Amniotic stem cell (primary cell): Measurements from ENCODE around the gene DNAJB14.

Experiments
- DNase-seq: peaks from one replicate; lab custom pipeline; 2025; lab: John Stamatoyannopoulos, UW

DNAJB14 gene

DNA sequence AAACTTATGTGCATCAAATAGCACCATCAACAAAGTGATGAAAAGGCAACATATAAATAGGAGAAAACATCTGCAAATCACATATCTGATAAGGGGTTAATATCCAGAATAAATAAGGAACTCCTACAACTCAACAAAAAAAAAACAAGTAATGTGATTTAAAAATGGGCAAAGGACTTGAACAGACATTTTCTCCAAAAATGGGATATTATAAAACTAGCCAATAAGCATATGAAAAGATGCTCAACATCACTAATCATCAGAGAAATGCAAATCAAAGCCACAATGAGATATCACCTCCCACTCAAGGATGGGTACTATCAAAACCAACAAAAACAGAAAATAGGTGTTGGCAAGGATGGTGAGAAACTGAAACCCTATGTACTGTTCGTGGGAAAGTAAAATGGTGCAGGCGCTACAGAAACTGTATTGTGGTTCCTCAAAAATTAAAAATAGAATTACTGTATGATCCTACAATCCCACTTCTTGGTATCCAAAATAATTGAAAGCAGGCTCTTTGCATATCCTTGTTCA is 2.4 kb downstream of the DNAJB14 start:
- DNase-seq, result no peak

DNA sequence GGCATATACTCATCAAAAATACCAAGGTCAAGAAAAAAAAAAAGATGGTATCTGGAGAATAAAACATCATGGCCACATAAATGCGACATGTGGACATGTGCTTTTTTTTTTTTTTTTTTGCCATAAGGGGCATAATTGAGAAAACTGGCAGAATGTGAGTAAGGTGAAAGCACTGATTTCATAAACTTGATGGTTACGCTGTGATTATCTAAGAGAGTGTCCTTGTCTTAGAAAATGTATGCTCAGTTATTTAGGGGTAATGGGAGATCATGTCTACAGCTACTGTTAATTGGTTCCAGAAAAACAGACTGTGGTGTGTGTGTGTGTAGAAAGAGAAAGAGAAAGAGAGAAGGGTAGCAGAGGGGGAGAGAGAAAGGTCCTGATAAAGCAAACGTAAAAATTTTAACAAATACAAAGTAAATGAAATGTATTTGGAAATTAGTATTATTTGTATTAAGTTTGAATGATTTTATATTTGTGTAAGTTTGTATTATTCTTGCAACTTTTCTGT is 8.1 kb downstream of the DNAJB14 start:
- DNase-seq, result no peak

DNA sequence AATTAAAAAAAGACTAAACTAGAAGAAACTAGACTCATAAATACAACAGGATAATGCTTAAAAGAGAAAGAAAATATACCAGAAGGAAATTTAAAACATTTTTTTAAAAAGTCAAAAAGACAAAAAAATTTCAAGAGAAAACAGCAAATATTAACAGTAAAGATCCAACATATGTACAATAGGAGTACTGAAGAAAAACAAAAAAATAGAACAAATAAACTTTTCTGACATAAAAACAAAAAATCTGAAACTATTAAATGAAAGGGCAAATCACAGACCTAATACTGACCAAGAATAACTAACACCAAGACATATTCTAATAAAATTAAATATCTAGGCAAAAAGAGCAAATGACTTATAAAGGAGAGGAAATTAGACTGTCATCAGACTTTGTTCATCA is 11.5 kb downstream of the DNAJB14 start:
- no peak for DNase-seq

- no peak for DNase-seq
These were observed 18.9 kb downstream of the DNAJB14 start for GRCh38 chr4:99927566-99927965.

DNA sequence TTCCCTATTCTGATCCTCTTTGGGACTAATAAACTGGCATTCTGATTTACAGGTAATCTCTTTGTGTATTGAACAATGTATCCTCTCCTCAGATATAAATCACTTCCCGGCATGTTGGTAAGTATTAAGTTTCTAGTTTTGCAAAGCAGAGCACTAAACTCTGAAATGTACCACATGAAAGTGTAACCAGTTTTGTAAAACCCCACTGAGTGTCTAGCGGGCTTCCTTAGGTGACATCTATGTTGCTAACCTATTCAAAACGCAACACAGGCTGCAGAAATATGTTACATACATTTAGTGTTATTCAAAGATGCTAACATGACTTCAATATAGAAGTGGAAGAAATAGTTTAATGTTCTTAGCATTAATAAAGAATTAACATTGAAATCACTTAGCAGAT is 25.2 kb downstream of the DNAJB14 start:
- DNase-seq, result no peak

DNA sequence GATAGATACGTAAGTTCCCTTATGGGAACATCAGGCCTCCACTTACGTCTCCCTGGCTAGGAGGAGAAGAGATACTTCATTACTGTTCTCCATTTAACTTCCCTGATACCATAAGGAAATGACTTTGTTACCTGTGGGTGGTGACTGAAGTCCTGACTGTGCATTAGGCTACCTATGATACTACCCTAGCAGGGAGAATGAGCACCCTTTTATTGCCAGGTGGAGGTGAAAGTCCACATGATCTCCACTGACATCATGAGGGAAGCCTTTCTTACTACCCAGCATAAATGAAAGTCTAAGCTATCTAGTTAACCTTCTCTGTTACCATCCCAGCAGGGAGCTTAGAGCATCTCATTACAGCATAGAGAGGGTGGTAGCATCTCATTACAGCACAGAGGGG is 27.8 kb downstream of the DNAJB14 start:
- DNase-seq, result no peak

GRCh38 chr4:99917575-99917974 is 28.8 kb downstream of the DNAJB14 start:
- no peak for DNase-seq

- no peak for DNase-seq
These were observed 31.0 kb downstream of the DNAJB14 start for GRCh38 chr4:99915449-99915848.

GRCh38 chr4:99894998-99895397 is 51.4 kb downstream of the DNAJB14 start:
- no peak for DNase-seq

GRCh38 chr4:99894161-99894997 is 52.0 kb downstream of the DNAJB14 start, which contains the start of gene LAMTOR3:
TSS of gene LAMTOR3 (minus strand) at chr4:99894427. CDS start at chr4:99893963, 464 bp downstream.
- peak; percentile 64 for DNase-seq

DNA sequence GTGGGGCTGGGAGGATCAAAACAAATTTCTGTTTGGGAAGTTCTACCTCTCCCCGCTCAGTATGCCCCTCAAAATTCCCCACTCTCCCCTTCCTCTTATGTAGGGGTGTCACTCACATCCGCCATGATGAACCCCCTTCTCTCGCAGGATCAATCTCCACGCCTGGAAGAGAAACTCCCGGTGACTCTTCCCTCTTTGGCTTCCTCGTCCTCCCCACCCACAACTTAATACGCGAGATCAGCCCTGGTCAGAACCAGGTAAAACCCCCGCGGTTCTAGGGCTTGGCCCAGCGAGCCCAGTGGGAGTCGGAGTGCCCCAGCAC is 52.6 kb downstream of the DNAJB14 start:
- no peak for DNase-seq

GRCh38 chr4:99893029-99893428 is 53.4 kb downstream of the DNAJB14 start:
- DNase-seq, result no peak

- DNase-seq, result no peak
These were observed 55.1 kb downstream of the DNAJB14 start for GRCh38 chr4:99891351-99891750.

- DNase-seq, result no peak
These were observed 58.6 kb downstream of the DNAJB14 start for GRCh38 chr4:99887837-99888236.

DNA sequence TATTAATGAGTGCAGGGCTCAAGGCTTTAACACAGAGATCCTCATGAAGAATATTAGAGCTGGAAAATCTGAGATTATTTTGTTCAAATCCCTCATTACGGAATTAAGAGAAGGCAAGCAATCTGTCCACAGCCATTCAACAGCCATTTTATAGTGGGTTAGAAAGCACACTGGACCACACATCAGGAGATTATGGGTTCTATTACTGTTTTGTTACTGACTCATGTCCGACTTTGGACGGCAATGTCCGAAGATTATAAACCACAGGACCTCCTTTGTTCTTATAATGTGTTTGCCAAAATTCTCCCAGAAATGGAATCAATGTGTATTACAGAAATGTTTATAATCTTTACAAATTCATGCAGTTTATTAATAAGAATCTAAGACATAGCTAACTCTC is 60.3 kb downstream of the DNAJB14 start:
- DNase-seq, result no peak

GRCh38 chr4:99885687-99886086 is 60.7 kb downstream of the DNAJB14 start:
- DNase-seq, result no peak

DNA sequence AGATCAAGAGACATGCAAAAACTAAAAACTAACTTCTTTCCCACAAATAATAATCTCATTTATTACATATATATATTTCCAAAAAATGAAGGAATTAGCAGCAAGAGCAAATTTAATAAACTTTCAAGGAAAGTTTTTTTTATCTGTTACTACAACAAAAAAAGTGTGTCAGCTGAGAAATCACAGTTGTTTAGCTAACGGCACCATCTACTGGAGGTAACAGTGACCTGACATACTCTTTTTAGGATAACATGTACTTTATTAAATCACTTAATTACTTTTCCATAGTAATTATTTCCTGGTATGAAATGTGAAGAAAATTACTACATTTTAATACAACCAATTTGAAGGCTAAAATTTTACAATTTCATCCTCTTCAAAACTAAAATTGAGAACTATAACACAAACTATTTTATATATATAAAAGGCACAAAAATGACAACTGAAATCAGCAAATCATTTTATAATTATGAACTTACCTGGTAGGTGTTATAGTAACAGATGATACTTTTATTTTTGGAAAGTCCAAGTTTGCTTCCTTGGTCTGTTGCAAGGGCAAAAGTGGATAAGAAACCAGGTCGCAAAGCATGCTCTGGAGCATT is 61.3 kb downstream of the DNAJB14 start:
- no peak for DNase-seq

- DNase-seq, result no peak
These were observed 67.0 kb downstream of the DNAJB14 start for GRCh38 chr4:99879458-99879857.

- DNase-seq, result no peak
These were observed 67.8 kb downstream of the DNAJB14 start for GRCh38 chr4:99878604-99879003.

GRCh38 chr4:99876946-99877345 is 69.5 kb downstream of the DNAJB14 start:
- no peak for DNase-seq

DNA sequence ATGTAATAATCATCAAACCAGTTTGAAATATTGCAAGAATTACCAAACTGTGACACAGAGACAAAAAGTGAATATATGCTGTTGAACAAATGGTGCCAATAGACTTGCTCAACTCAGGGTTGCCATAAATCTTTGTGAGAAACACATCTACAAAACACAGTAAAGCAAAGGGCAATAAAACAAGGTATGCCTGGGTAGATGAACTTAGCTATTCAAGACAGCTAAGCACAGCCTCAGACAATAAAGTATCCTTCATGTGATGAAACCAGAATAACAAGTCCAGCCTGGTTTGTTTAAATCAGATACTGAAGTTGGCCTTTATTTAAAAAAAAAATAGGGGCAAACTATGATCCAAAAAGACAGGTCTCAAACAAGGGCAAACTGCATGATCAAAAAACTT is 71.3 kb downstream of the DNAJB14 start:
- no peak for DNase-seq

DNA sequence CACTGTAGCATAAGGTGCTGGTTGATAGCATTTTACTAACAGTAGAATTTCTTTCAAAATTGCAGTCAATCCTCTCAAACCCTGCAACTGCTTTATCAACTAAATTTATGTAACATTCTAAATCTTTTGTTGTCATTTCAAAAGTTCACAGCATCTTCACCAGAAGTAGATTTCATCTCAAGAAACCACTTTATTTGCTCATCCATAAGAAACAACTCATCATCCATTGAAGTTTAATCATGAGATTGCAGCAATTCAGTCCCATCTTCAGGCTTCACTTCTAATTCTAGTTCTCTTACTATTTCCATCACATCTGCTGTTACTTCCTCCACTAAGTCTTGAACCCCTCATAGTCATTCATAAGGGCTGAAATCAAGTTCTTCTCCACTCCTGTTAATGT is 73.8 kb downstream of the DNAJB14 start:
- DNase-seq, result no peak

DNA sequence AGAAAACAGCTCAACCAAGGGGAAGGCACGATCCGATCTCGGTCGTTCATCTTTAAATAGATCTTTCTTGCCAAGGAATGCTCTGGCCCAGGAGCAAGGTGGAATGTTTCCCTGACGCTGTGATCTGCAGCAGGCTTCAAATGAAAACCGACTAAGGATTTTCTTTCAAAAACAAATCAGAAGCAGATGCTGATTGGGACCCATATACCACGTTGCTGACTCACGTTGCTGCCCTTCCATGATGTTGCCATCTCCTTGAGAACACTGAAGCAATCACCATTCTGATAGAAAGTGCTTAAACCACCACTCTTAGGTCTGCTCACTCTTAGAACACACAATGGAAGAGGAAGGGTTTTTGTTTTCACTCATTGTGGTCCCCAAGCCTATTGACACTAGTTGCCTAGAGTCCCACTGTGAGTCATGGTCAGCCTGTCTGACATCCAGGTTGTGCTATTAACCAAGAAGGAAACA is 78.3 kb downstream of the DNAJB14 start:
- DNase-seq, result peak; percentile 19
